GM19452 (cell line): ENCODE results near the gene DBNL.
A peak's percentile ranks its signal among the peaks of the same experiment; 100 is the strongest.

Experiments used
- ATAC-seq: cut with Tn5 transposase; IDR thresholded peaks from one replicate; pipeline ENCODE4 v1.9.1; 2021; ENCODE audit not compliant: unreplicated experiment

Gene DBNL

DNA sequence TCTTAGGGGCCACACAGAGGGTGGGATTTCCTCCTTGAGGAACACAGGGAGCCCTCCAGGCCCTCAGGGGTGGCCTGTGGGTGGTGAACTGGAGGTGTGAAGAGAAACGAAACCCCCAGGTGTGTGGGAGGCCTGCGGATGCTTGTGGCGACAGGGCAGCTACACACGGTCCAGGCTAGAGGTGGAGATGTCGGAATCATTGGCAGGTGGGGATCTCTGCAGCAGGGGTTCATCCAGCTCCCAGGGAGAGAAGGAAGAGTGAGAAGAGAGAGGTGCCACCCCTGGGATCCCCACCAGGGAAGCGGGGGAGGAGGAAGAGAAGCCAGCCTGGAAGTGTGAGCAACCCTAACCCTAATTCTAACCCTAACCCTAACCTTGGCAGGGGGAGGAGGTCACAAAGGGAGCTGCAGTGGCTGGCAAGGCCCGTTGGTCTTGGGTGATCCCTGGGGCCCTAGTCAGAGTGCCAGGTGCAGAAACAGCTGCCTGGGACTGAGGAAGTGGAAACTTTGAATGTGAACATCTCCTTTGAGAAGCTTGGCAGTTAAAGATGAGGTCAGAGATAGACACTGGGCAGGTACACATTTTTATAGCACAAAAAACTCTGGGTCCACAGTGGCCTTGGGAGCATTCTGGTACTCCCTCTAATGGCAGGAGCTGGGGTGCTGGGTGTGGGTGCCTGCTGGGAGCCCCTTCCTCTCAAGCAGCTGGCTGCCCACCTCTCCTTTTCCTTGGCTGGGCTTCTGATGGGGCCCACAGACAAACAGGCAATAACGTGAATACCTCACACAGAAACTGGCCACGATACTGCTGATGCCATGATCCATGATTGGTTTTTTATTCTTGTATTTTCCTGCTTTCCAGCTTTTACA lies 52.8 kb downstream of the DBNL start:
- ATAC-seq = peak; percentile 72

GRCh38 chr7:44098092-44099068 lies 53.9 kb downstream of the DBNL start:
- ATAC-seq = no peak

- ATAC-seq = no peak
Measured at GRCh38 chr7:44099669-44100068, 55.2 kb downstream of the DBNL start.

DNA sequence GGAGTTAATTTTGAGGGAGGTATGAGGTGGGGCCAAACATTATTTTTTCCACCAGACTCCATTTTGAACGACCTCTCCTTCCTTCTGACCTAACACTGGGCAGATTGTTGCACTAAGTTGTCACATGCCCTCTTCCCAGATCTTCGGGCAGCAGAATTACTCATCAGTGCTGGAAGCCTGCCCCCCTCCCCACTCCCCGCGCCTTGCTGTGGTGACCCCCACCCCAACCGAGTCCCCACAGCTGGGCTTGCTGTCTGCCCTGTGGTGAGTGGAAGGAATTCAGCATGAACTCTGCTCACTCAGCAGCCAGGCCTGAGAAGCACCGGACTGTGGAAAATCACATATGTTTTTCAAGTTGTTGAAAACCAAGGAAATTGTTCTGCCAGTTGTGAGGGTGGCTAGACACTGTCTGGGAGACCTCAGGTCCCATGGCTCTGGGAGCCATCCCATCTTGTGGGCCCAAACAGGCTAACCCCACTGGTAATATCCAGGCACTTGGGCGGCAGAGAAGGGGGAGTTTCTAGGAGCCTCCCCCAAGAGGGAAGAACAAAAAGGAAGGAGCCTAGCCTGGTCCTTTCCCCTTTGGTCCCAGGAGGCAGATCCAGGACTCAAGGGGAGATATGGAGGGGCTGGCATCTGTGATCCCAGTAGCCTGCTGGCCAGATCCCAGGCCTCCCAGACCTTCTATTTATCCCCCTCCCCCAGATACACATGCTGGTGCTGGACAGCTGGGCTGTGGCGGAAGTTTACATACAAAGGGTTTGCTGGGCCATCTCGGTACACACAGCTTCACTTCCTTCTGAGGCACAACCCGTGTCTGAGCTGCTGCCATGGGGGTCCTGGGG lies 56.2 kb downstream of the DBNL start:
- no peak for ATAC-seq

DNA sequence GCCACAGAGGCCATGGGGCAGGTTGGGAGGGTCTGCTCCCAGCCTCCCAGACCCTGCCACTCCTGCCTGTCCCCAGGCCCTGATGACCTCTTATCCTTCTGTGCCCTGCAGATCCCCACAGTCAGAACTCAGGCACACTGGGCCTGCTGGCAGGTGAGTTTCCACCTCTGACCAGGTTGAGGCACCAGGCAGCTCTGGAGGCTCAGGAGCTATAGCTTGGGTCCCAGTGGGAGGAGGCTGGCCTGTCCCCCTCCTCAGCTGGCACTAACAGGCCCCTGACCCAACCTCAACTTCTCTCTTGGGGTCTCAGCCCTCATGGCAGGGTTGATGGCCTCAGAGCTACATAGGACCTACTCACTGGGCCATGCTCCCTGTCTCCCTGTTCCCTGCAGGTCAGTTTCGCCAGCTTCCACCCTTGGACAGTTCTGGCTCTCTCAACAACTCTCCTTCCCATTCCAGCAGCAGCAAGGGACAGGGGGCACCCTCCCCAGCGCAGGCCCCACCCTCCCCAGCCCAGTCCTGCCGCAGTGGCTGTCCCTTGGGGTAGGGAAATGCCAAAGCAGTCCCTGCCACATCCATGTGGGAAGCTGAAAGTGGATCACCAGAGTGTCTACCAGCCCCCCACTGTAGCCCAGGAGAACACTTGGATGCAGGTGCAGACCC lies 56.9 kb downstream of the DBNL start:
- no peak for ATAC-seq

GRCh38 chr7:44101966-44102845 lies 57.7 kb downstream of the DBNL start:
- ATAC-seq = no peak

- ATAC-seq = no peak
Measured at GRCh38 chr7:44102846-44103565, 58.5 kb downstream of the DBNL start.

- no peak for ATAC-seq
Measured at GRCh38 chr7:44103566-44103922, 59.0 kb downstream of the DBNL start.

GRCh38 chr7:44103923-44104859 lies 59.7 kb downstream of the DBNL start, which contains the start of gene AEBP1:
Gene AEBP1, plus strand, starts transcription at chr7:44104345. Its CDS starts 321 bp downstream, at chr7:44104666.
- no peak for ATAC-seq

GRCh38 chr7:44104860-44105771 lies 60.6 kb downstream of the DBNL start:
- ATAC-seq = no peak

DNA sequence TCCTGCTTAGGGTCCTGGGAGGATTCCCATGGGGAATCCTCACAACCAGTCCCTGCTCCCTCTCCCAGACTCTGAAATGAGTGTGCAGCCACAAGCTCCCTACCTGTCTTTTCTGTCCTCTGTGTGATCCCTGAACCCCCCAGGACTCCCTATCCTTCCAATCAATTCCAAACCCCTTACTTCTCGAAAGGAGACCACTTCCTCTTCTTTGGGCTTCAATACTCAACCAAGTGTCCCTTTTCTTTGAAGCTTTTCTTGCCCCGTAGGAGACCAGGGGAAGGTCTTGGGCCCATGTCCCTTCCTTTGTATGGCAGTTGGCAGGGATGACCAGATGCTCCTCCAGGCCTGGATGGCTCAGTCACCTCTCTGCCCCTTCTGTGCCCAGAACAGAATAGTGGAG lies 61.3 kb downstream of the DBNL start:
- no peak for ATAC-seq

DNA sequence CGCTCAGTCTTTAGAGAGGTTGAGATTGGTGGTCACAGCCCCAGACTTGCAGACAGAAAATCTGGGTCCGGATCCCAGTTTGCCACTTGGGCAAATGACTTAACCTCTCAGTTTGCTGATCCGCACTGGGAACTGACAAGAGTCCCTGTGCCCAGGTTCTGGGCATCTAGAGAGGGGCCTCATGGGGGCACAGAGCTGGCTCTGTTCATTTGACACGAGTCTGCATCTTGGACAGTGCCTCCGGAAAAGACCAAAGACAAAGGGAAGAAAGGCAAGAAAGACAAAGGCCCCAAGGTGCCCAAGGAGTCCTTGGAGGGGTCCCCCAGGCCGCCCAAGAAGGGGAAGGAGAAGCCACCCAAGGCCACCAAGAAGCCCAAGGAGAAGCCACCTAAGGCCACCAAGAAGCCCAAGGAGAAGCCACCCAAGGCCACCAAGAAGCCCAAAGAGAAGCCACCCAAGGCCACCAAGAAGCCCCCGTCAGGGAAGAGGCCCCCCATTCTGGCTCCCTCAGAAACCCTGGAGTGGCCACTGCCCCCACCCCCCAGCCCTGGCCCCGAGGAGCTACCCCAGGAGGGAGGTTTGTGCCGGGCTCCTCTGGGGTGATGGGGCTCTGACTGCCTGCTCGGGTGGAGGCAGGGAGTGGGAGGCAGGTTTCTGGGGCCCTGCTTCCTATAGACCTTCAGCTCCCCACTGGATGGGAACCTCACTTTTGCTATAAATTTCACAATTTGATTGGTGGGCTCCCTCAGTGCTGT lies 62.0 kb downstream of the DBNL start:
- no peak for ATAC-seq

DNA sequence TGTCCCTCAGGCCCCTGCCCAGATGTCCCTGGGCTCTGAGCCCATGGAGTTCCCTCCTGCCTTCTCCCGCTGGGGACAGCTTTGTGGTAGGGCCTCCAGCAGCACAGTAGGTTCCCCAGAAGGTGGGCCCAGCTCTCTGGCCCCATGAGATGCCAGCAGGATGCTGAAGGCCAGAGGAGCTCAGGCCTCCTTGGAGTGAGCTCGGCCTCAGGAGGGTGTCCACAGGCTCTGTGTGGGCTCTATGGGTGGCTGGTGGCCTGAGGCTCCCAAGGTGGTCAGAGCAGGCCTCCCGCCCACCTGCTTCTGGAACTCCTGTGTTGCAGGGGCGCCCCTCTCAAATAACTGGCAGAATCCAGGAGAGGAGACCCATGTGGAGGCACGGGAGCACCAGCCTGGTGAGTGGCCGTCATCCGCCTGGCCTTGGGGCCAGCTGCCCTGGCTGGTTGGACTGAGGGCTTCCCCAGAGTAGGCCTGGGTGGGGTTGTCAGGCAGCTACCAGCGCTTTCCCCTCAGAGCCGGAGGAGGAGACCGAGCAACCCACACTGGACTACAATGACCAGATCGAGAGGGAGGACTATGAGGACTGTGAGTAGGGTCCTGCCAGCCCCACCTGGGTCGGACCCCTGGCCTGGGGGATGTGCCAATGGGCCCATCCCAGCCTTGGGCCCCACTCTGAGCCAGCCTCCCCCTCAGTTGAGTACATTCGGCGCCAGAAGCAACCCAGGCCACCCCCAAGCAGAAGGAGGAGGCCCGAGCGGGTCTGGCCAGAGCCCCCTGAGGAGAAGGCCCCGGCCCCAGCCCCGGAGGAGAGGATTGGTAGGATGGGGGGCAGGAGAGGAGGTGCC lies 62.8 kb downstream of the DBNL start:
- ATAC-seq = no peak

DNA sequence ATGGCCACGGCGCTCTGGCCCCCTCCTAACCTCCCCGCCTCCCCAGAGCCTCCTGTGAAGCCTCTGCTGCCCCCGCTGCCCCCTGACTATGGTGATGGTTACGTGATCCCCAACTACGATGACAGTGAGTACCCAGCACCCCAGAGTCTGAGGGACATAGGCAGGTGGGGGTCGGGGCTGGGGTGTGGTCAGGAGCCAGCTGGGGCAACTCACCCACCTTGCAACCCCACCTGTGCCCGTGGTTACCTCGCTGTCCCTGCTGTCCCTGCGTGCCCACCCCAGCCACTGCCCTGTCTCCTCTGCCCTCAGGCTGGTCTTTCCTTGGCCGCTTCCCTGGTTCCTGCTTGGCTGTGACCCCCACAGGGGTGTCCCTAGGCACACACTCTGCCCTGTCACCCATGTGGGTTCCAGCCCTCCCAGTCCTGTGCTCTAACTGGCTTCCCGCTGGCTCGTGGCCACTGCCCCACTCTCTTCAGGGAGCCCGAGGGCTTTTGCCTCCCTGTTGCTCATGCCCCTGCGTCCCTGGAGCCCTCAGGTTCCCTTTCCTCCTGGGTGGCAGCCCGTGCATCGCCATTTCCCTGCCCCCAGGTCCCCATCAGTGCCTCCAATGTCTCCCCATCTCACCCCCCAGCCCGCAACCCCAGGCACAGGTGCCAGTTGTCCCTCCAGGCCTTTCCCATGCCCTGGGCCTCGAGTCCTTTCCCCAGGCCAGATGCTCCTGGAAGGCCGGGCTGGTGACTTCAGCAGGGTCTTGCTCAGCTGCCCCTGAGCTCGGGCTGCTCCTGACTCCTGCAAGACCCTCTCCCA lies 63.7 kb downstream of the DBNL start:
- no peak for ATAC-seq
